HG03039 (cell line): ENCODE measurements around the gene THEM4.
A peak's percentile ranks its signal among the peaks of the same experiment; 100 is the strongest.

Experiments used
- ATAC-seq: cut with Tn5 transposase; IDR thresholded peaks from one replicate; pipeline ENCODE4 v1.9.1; 2021; ENCODE audit warnings: mild to moderate bottlenecking, moderate library complexity; ENCODE audit not compliant: unreplicated experiment

Gene THEM4

GRCh38 chr1:151909167-151910149, at the start of gene THEM4:
TSS of gene THEM4 (minus strand) at chr1:151909511. CDS start at chr1:151909458, 53 bp downstream.
- ATAC-seq: peak; percentile 97

- ATAC-seq: no peak
These were observed 49.6 kb upstream of the THEM4 start for GRCh38 chr1:151958959-151959358.

GRCh38 chr1:151956957-151957497, 47.7 kb upstream of the THEM4 start:
- no peak for ATAC-seq

DNA sequence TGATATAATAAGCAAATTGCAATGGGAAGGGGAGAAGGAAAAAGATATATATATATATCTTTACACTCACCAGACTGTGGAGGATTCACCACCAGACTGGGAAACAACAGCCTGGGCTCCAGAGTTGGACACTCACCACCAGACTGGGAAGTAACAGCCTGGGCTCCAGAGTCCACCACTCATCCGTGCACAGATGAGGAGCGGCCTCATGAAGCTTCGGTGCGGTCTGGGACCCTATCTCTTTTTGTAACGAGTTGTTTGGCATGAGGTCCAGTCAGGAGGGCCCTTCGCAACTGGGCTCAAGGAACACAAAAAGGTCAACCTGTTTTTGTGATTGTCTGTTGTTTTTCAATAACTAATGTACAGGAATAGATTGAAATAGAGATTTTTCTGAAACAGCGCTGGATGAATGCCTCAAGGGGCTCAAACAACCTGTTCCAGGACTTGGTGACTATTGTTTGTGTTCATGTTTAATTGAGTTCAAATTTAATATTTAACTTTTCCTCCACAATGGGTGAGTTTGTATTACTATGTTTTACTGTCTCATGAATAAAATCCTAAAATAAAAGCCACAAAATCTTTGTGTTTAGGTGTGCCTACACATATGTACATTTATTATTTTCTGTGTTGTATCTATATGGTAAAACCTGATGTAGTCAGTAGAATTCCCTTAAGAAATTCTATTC, 44.2 kb upstream of the THEM4 start:
- no peak for ATAC-seq

DNA sequence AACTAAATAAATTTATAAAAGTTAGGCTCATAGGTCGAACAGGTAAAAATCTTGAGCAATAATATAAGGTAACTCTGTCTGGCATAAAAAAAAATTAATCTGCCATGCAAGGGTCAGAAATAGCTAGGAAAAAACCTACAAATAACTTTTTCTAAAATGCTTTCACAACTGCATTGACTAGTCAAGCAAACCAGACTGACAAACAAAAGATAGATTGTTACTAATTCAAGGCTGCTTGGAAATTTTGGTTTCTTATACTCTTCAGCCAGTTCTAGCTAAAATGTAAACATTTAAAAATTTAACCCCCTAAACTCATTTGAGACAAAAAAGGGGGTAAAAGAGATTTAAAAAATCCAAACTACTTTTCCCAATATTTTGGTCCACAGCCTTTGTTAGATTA, 43.5 kb upstream of the THEM4 start:
- ATAC-seq: no peak

- ATAC-seq: no peak
These were observed 40.3 kb upstream of the THEM4 start for GRCh38 chr1:151949371-151950193.

- no peak for ATAC-seq
These were observed 39.2 kb upstream of the THEM4 start for GRCh38 chr1:151948506-151948905.

- no peak for ATAC-seq
These were observed 37.8 kb upstream of the THEM4 start for GRCh38 chr1:151947140-151947539.

DNA sequence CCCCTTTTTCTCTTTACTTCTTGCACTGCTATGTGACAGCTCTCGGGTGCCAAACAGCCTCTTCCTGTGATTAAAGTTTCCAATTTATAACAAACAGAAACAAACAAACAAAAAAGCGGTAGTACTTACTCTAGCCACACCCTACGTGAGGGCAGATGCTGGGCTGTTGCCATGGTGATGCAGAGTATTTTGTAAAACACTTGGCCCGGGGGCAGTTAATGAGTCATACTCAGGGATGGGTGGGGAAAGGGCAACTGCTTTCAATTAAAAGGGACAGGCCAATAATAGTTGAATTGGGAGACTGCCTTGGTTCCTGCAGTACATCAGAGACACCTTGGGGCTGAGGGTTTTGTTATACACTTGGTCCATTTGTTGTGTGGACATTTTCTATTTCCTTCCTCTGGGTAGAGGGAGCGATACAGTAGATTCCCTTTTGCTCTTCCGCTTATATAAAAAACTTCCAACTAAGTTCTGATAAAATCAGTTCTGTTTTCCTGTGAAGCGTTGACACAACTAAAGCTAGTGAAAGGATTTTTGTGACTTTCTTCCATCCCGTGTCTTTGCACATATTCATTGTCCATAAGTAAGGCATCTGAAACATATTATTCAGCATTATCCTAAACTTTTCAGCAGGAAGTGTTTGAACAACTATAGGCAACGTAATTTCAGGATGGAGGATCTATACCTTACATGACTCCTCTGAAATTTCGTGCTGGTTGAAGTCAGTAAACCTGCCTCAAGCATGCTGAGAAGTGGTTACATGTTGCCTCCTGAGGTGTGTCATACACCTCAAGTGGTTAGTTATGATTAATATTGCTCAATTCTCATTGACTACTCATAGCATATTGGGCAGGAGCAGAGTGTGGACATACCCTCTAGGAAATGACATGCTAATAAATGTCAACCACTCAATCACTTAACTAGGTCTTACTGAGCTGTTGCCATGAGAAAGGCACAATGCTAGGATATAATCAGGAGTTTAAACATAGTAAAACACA, 36.7 kb upstream of the THEM4 start:
- ATAC-seq: no peak

- no peak for ATAC-seq
These were observed 35.7 kb upstream of the THEM4 start for GRCh38 chr1:151944857-151945575.

- ATAC-seq: no peak
These were observed 35.0 kb upstream of the THEM4 start for GRCh38 chr1:151944126-151944856.

DNA sequence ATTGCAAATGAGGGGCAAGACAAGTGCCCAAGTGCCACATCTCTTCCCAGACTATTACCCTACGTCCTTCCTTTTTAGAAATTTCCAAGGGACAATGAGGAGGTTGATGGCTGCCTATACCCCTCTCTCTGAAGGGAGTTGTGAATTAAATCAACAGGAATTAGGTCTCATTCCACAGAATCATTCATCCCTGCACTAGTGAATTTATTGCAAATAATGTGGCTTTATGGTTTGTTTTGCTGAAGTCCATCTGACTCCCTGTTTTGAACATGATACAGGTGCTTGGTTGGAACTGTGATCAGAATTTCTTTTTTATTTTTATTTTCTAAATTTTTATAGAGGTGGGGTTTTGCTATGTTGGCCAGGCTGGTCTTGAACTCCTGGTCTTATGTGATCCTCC, 34.3 kb upstream of the THEM4 start:
- no peak for ATAC-seq

DNA sequence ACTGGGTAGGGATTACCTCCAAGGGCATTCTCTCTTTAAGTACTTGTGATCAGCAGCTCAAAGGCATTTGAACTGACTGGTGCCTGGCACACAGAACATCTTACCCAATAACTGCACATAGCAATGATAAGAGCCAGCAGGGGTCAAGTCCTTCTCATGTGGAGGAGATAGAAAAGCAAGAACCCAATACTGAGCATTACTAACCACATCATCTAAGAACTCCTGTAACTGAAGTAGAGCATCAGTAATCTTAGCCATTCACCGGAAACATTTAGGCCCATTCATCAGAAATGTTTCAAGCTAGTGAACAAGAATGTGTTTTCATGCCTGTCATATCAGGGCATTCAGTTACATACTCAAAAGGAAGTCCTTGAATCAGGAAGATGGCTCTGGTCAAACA, 33.6 kb upstream of the THEM4 start:
- ATAC-seq: no peak

DNA sequence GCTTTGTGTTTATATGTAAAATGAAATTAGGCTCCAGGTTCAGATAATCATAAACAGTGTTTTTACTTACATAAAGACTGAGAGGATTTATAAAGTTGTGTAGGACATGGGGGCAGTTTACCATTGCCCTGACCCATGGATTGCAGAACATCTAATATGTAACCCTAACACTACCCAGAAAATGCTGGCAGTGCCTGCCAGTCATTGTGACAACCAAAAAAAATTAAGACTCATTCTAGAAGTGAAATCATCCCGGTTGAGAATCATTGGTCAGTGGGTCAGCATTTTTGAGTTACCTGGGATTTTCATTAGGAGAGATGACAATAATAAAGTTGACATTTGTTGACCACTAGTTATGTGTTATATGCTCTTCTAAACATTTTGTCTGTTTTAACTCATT, 31.2 kb upstream of the THEM4 start:
- no peak for ATAC-seq

DNA sequence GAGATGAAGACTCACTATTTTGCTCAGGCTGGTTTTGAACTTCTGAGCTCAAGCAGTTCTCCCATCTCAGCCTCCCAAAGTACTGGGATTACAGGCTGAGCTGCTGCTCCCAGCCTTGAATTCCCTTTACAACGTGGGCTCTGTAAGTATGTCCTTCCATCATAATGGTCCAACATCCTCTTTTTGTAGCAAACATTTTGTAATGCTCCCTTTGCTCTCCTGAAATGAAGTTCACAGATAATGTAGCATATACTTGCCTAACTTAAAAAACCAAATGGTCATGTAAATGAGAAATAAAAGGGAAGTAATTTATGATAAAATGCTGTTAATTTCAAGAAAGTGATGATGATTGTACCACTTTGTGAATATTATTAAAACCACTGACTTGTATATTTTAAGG, 30.5 kb upstream of the THEM4 start:
- no peak for ATAC-seq

GRCh38 chr1:151939141-151939540, 29.8 kb upstream of the THEM4 start:
- ATAC-seq: no peak

- ATAC-seq: no peak
These were observed 27.3 kb upstream of the THEM4 start for GRCh38 chr1:151936653-151937052.

DNA sequence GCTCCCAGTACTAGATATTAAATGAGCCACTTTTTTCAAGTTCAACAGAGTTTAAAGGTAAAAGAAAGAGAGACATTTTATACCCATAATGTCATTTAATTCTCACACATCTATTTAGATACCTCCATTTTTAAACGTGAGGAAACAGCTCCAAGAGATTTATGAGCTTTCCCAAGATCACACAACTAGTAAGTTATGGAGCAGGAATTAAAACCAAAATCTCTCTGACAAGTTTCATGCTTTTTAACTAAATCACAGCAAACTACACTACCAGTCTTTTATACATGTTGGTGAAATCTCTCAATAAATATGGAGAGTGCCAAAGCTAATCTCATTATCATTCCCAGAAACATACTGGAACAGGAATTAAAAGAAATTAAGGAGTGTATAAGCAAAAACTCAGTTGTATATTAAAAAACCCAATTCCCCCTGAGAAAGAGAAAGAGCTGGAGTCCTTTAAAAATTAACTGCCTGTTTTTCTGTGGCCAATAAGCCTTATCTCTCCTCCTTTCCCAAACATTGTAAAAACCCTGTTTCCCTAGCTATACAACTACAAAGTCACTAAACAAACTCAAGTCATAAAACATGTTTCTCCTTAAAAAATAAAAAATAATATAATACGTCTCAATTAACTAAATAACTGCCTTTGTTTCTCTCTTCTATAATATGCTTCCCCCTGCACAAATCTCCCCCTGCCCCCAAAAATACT, 26.7 kb upstream of the THEM4 start:
- no peak for ATAC-seq
